H9 (cell line): ENCODE measurements around the gene DEPP1. TPM values are rescaled to one million over a fixed set of nuclear protein-coding genes. Genes with fewer than 3 reads are reported as not detected.

Experiments used
- DNase-seq: peaks from one replicate; pipeline ENCODE4 v3.0.0-alpha.2; 2017
- H2AFZ ChIP-seq: one replicate; pipeline ENCODE4 v1.6.1; 2013; ENCODE audit warnings: mild to moderate bottlenecking, low read length, control low read depth, moderate library complexity
- H2AK5ac ChIP-seq: 2 replicates; pipeline ENCODE4 v1.6.1; 2013; ENCODE audit warnings: low read length, control low read depth, mixed read lengths; ENCODE audit not compliant: insufficient read length
- H2BK120ac ChIP-seq: one replicate; pipeline ENCODE4 v1.6.1; 2013; ENCODE audit warnings: low read depth, mild to moderate bottlenecking, low read length, control low read depth, inconsistent platforms; ENCODE audit not compliant: poor library complexity, severe bottlenecking
- H2BK12ac ChIP-seq: 2 replicates; pipeline ENCODE4 v1.6.1; 2013; ENCODE audit warnings: low read length, control low read depth, mixed read lengths, low read depth; ENCODE audit not compliant: insufficient read length
- H2BK15ac ChIP-seq: 2 replicates; pipeline ENCODE4 v1.6.1; 2013; ENCODE audit warnings: low read depth, low read length, control low read depth
- H2BK20ac ChIP-seq: one replicate; pipeline ENCODE4 v1.6.1; 2013; ENCODE audit warnings: low read depth, mild to moderate bottlenecking, low read length, control low read depth, inconsistent platforms; ENCODE audit not compliant: poor library complexity, severe bottlenecking
- H2BK5ac ChIP-seq: 2 replicates; pipeline ENCODE4 v1.6.1; 2013; ENCODE audit warnings: low read length, control low read depth, mixed read lengths; ENCODE audit not compliant: insufficient read length
- H3K14ac ChIP-seq: 2 replicates; pipeline ENCODE4 v1.6.1; 2013; ENCODE audit warnings: low read length, control low read depth; ENCODE audit not compliant: insufficient read depth
- H3K18ac ChIP-seq: 2 replicates; pipeline ENCODE4 v1.6.1; 2013; ENCODE audit warnings: low read depth, mild to moderate bottlenecking, mixed read lengths, low read length, control low read depth; ENCODE audit not compliant: insufficient read length
- H3K23ac ChIP-seq: 2 replicates; pipeline ENCODE4 v1.6.1; 2013; ENCODE audit warnings: low read length, control low read depth, mixed read lengths, low read depth; ENCODE audit not compliant: insufficient read length
- H3K23me2 ChIP-seq: 2 replicates; pipeline ENCODE4 v1.6.1; 2013; ENCODE audit warnings: low read depth, mild to moderate bottlenecking, mixed read lengths, low read length, control low read depth; ENCODE audit not compliant: insufficient read length, poor library complexity, severe bottlenecking
- H3K27ac ChIP-seq: 2 replicates; pipeline ENCODE4 v1.5.1; 2013; ENCODE audit warnings: low read length, control low read depth, mixed read lengths, low read depth; ENCODE audit not compliant: insufficient read length
- H3K27me3 ChIP-seq: 2 replicates; pipeline ENCODE4 v1.6.1; 2013; ENCODE audit warnings: low read length, control low read depth, inconsistent platforms; ENCODE audit not compliant: insufficient read depth
- H3K4ac ChIP-seq: 2 replicates; pipeline ENCODE4 v1.6.1; 2013; ENCODE audit warnings: low read depth, mild to moderate bottlenecking, control low read depth, inconsistent platforms, low read length, moderate library complexity
- H3K4me1 ChIP-seq: 2 replicates; pipeline ENCODE4 v1.6.1; 2013; ENCODE audit warnings: low read length, control low read depth, inconsistent platforms; ENCODE audit not compliant: insufficient read depth
- H3K4me2 ChIP-seq: 2 replicates; pipeline ENCODE4 v1.6.1; 2013; ENCODE audit warnings: low read length, control low read depth, mixed read lengths; ENCODE audit not compliant: insufficient read length, insufficient read depth
- H3K56ac ChIP-seq: 2 replicates; pipeline ENCODE4 v1.6.1; 2013; ENCODE audit warnings: low read depth, mild to moderate bottlenecking, mixed read lengths, low read length, control low read depth; ENCODE audit not compliant: insufficient read length
- H3K79me1 ChIP-seq: 2 replicates; pipeline ENCODE4 v1.6.1; 2013; ENCODE audit warnings: low read depth, mild to moderate bottlenecking, moderate library complexity, low read length, control low read depth, inconsistent platforms; ENCODE audit not compliant: insufficient read depth, poor library complexity, severe bottlenecking
- H3K79me2 ChIP-seq: 2 replicates; pipeline ENCODE4 v1.6.1; 2013; ENCODE audit warnings: low read length, control low read depth, inconsistent platforms; ENCODE audit not compliant: insufficient read depth
- H3K9ac ChIP-seq: 2 replicates; pipeline ENCODE4 v1.6.1; 2013; ENCODE audit warnings: low read length, control low read depth, mixed read lengths; ENCODE audit not compliant: insufficient read length; ENCODE audit errors: extremely low read depth
- H3K9me3 ChIP-seq: one replicate; pipeline ENCODE4 v1.6.1; 2013; ENCODE audit warnings: low read depth, low read length, inconsistent platforms; ENCODE audit not compliant: control insufficient read depth
- H3T11ph ChIP-seq: one replicate; pipeline ENCODE4 v1.6.1; 2013; ENCODE audit warnings: mild to moderate bottlenecking, low read length, control low read depth, inconsistent platforms
- H4K20me1 ChIP-seq: one replicate; pipeline ENCODE4 v1.6.1; 2013; ENCODE audit not compliant: control insufficient read depth, insufficient read length, insufficient read depth
- H4K5ac ChIP-seq: 2 replicates; pipeline ENCODE4 v1.6.1; 2013; ENCODE audit warnings: low read depth, mild to moderate bottlenecking, mixed read lengths, low read length, control low read depth; ENCODE audit not compliant: insufficient read length
- H4K8ac ChIP-seq: replicated peaks from 2 replicates; pipeline ENCODE4 v1.6.1; 2013; ENCODE audit warnings: low read length, control low read depth, mixed read lengths, low read depth; ENCODE audit not compliant: insufficient read length
- H4K91ac ChIP-seq: 2 replicates; pipeline ENCODE4 v1.6.1; 2013; ENCODE audit warnings: low read depth, mild to moderate bottlenecking, moderate library complexity, mixed read lengths, low read length, control low read depth; ENCODE audit not compliant: insufficient read length
- H3K27ac Mint-ChIP-seq, 3 experiments: 2 replicates in 2 of 3; 3 replicates in 1 of 3; pipeline ENCODE4 v1.8.0; 2020 to 2021; ENCODE audit warnings: mixed read lengths in 3 of 3, mild to moderate bottlenecking in 1 of 3, moderate library complexity in 1 of 3
- H3K27me3 Mint-ChIP-seq: 2 replicates; pipeline ENCODE4 v1.8.0; 2021; ENCODE audit warnings: low read depth, mild to moderate bottlenecking, moderate library complexity, mixed read lengths
- H3K36me3 Mint-ChIP-seq, 3 experiments: 2 replicates in 2 of 3; 3 replicates in 1 of 3; pipeline ENCODE4 v1.8.0; 2020 to 2021; ENCODE audit warnings: low read depth in 3 of 3, mixed read lengths in 3 of 3; ENCODE audit not compliant: insufficient read depth in 1 of 3
- H3K4me1 Mint-ChIP-seq, 2 experiments: 2 replicates each; pipeline ENCODE4 v1.8.0; 2020; ENCODE audit warnings: mixed read lengths in 2 of 2
- H3K4me3 Mint-ChIP-seq, 2 experiments: 2 replicates in 1 of 2; 3 replicates in 1 of 2; pipeline ENCODE4 v1.8.0; 2020 to 2021; ENCODE audit warnings: mild to moderate bottlenecking in 2 of 2, mixed read lengths in 2 of 2, moderate library complexity in 1 of 2
- H3K9me3 Mint-ChIP-seq, 2 experiments: 2 replicates in 1 of 2; 3 replicates in 1 of 2; pipeline ENCODE4 v1.8.0; 2020; ENCODE audit warnings: mild to moderate bottlenecking in 2 of 2, mixed read lengths in 2 of 2, moderate library complexity in 1 of 2
- CTCF ChIP-seq: fragments of 200-600 bp; sonication (generic); conservative IDR thresholded peaks from 3 replicates; pipeline ENCODE4 v1.8.0; 2021; ENCODE audit warnings: antibody characterized with exemption, mild to moderate bottlenecking
- WGBS: extraction: QIAGEN DNeasy Blood & Tissue Kit; methylation state at CpG from one replicate; pipeline ENCODE4 v1.1.7; 2013; ENCODE audit warnings: missing lambda C conversion rate, low lambda C conversion rate, mixed read lengths; ENCODE audit not compliant: insufficient read length; ENCODE audit errors: extremely low coverage; 5-methylcytosine and 5-hydroxymethylcytosine counted together
- total RNA-seq: library from RNA; stranded (reverse); gene quantifications from 2 replicates; pipeline ENCODE4 v1.2.1, GENCODE V29; 2021

Gene DEPP1
- total RNA-seq, 1 experiment from 2014 or later: 2.4 TPM

GRCh38 chr10:44982496-44982895 lies 3.9 kb upstream of the DEPP1 start:
- no peaks in the 10 kb centered on the region for H4K20me1 ChIP-seq
- H2BK20ac ChIP-seq: no peak overlapping the region
- no CpG with 5 or more reads among the region's 9 CpGs for WGBS
- H3K4me1 ChIP-seq: peaks cover 11% of the 10 kb centered on the region; the same call in 1 of the 2 replicates
- Mint-ChIP-seq H3K9me3 (no peaks in the 10 kb centered on the region), H3K4me3 (no peak overlapping the region), H3K27ac (peak overlapping the region in 1 of 3 experiments; percentile 59; a peak in 1 of 7 replicates), H3K36me3 (peaks cover 3 to 4% (median 4%) of the 10 kb centered on the region in 3 experiments; a peak in 3 of 7 replicates), H3K27me3 (peaks cover 4% of the 10 kb centered on the region), H3K4me1 (peaks cover 59 to 65% of the 10 kb centered on the region in 2 experiments)
- no peak overlapping the region for H3K9ac ChIP-seq
- no peak for TF ChIP-seq CTCF
- H4K5ac ChIP-seq: no peak overlapping the region
- H3K9me3 ChIP-seq: no peaks in the 10 kb centered on the region
- H2BK15ac ChIP-seq: no peak overlapping the region
- H2BK12ac ChIP-seq: no peak overlapping the region
- H3K27me3 ChIP-seq: no peaks in the 10 kb centered on the region
- H2AFZ ChIP-seq: no peak overlapping the region
- no peak overlapping the region for H3K27ac ChIP-seq
- no peak overlapping the region for H3K4me2 ChIP-seq
- no peak overlapping the region for H2AK5ac ChIP-seq
- no peak overlapping the region for H4K8ac ChIP-seq
- H3T11ph ChIP-seq: no peak overlapping the region
- H3K23me2 ChIP-seq: no peaks in the 10 kb centered on the region
- H2BK5ac ChIP-seq: no peak overlapping the region
- no peak overlapping the region for H2BK120ac ChIP-seq
- no peak overlapping the region for H3K56ac ChIP-seq
- no peak overlapping the region for H3K4ac ChIP-seq
- H3K79me1 ChIP-seq: no peaks in the 10 kb centered on the region
- no peak for DNase-seq
- no peak overlapping the region for H4K91ac ChIP-seq
- no peak overlapping the region for H3K23ac ChIP-seq
- H3K14ac ChIP-seq: no peak overlapping the region; the same call in 1 of the 2 replicates
- H3K79me2 ChIP-seq: no peaks in the 10 kb centered on the region
- H3K18ac ChIP-seq: no peak overlapping the region
